Measurements from ENCODE around the gene CMTM8.

GRCh38 chr3:32379831-32380500 lies 141.5 kb downstream of the CMTM8 start:
- no peak for TF ChIP-seq AFF4 (CRISPR knock-in tag; IDR thresholded peaks at IDR 0.05; ENCODE audit: borderline replicate concordance)
- TF ChIP-seq, protein P1, sequence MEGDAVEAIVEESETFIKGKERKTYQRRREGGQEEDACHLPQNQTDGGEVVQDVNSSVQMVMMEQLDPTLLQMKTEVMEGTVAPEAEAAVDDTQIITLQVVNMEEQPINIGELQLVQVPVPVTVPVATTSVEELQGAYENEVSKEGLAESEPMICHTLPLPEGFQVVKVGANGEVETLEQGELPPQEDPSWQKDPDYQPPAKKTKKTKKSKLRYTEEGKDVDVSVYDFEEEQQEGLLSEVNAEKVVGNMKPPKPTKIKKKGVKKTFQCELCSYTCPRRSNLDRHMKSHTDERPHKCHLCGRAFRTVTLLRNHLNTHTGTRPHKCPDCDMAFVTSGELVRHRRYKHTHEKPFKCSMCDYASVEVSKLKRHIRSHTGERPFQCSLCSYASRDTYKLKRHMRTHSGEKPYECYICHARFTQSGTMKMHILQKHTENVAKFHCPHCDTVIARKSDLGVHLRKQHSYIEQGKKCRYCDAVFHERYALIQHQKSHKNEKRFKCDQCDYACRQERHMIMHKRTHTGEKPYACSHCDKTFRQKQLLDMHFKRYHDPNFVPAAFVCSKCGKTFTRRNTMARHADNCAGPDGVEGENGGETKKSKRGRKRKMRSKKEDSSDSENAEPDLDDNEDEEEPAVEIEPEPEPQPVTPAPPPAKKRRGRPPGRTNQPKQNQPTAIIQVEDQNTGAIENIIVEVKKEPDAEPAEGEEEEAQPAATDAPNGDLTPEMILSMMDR (IDR thresholded peaks at IDR 0.05): no peak
- TF ChIP-seq ATF2 (CRISPR knock-in tag; IDR thresholded peaks at IDR 0.05; ENCODE audit: borderline replicate concordance, low read depth): no peak
- no peak for TF ChIP-seq ETV6 (CRISPR knock-in tag; IDR thresholded peaks at IDR 0.05)
- TF ChIP-seq HMGXB4 (CRISPR knock-in tag; IDR thresholded peaks at IDR 0.05): no peak
- TF ChIP-seq, protein P2, sequence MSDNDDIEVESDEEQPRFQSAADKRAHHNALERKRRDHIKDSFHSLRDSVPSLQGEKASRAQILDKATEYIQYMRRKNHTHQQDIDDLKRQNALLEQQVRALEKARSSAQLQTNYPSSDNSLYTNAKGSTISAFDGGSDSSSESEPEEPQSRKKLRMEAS (CRISPR knock-in tag; IDR thresholded peaks at IDR 0.05): no peak
